HG03139 (cell line): ENCODE data around the gene ZNF512B.
"Not testable (repeated sequence)": the region's sequence is repeated elsewhere in the genome, so short reads cannot be mapped to it uniquely, and the experiment has no call there.

Source experiments
- ATAC-seq: cut with Tn5 transposase; IDR thresholded peaks from one replicate; pipeline ENCODE4 v1.9.1; 2021; ENCODE audit not compliant: unreplicated experiment

The ZNF512B gene

GRCh38 chr20:63935447-63935846 lies 34.3 kb downstream of the ZNF512B start:
- no peak for ATAC-seq

DNA sequence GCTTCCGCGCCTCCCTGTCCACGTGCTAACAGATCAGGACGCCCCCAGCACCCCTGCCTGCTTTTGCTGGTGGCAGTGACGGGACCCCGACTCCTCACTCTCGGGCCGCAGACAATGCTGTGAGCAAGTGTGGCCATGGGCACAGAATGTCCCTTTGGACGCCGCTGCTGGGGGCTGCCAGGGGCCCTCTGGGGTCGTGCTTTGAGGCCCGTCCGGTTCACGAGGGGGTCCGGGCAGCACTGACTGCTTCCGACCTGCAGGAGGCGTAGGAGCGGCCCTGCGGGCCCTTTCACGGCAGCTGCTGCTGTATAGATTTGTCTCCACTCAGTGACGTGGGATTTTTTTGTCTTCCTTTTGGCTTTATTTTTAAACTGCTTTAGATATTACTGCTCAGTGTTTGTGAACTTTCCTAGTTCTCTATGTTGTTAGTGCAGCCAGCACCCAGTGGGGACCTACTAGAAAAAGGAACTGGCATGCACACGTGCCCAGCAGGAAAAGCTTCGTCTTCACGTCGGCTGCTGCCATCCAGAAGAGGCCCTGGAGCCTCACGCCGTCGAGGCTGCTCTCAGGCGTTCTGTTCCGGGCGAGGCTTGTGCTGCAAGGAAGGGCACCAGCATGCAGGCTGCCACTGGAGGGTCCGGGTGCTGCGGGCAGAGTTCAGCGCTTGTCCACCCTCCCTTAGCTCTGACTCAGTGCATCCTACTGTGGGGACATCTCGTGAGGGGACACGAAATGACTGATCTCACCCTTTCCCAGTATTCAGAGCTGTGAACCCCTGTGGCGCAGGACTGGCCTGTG lies 35.3 kb downstream of the ZNF512B start:
- no peak for ATAC-seq

- no peak for ATAC-seq
These were observed 36.1 kb downstream of the ZNF512B start for GRCh38 chr20:63933646-63934045.

DNA sequence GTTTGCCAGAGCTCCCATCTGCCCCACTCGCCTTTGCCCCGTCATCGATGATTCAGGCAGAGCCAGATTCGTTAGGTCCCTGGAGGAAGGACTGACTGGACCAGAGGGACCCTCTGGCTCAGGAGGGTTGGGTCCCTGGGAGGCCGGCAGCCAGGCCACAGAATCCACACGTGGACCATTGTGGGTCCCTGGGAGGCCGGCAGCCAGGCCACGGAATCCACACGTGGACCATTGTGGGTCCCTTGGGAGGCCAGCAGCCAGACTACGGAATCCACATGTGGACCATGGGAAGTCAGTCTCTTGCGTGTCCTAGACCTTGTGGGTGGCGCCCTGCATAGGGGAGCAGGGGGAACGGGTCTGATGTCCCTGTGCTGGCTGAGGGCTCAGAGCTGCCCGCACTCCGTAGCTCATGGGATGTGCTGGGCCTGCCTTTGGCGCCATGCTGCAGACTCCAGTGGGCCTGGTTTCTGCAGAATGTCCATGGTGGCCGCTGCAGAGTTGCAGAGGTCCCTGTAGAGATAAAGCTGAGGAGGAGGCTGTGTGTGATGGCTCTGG lies 37.0 kb downstream of the ZNF512B start:
- ATAC-seq = no peak

- ATAC-seq = no peak
These were observed 38.0 kb downstream of the ZNF512B start for GRCh38 chr20:63931735-63932134.

DNA sequence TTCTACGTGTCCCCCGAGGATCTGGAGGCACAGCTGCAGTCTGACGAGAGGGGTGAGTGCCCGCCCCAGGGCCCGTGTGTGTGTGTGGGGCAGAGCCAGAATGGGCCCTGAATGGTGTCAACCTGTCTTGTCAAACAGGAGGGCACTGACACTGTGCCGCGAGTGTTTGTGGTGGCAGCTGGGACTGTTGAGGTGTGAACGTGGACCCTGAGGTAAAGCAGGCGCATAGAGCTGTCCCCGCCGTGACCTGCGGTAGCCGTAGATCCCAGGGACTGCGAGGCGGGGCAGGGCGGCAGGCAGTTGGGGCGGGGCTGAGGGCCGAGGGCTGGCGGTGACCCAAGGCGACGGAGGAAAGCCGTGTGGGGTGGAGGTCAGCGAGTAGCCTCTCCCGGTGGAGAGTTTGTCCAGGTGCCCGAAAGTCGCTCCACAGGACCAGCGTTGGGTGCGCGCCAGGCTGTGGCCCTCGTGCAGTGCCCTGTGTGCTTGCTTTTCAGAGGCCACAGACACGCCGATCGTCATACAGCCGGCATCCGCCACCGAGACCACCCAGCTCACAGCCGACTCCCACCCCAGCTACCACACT lies 38.7 kb downstream of the ZNF512B start:
- ATAC-seq = no peak

- not testable (repeated sequence) for ATAC-seq
These were observed 40.3 kb downstream of the ZNF512B start for GRCh38 chr20:63929473-63929883.

DNA sequence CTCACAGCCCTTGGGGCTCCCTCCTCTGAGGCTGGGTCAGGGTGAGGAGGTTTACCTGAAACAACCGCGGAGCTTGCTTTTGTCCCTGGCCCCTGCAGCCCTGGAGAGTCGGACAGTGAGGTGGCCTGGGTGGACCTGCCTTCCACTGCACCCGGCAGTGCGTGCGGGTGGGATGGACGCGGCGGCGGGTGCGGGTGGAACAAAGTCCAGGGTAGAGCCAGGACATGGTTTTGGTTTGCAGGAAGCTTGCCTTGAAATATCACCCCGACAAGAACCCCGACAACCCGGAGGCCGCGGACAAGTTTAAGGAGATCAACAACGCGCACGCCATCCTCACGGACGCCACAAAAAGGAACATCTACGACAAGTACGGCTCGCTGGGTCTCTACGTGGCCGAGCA lies 40.7 kb downstream of the ZNF512B start:
- no peak for ATAC-seq

GRCh38 chr20:63926298-63926697 lies 43.4 kb downstream of the ZNF512B start:
- no peak for ATAC-seq

- no peak for ATAC-seq
These were observed 45.5 kb downstream of the ZNF512B start for GRCh38 chr20:63924241-63924640.

- no peak for ATAC-seq
These were observed 46.1 kb downstream of the ZNF512B start for GRCh38 chr20:63923651-63924050.

DNA sequence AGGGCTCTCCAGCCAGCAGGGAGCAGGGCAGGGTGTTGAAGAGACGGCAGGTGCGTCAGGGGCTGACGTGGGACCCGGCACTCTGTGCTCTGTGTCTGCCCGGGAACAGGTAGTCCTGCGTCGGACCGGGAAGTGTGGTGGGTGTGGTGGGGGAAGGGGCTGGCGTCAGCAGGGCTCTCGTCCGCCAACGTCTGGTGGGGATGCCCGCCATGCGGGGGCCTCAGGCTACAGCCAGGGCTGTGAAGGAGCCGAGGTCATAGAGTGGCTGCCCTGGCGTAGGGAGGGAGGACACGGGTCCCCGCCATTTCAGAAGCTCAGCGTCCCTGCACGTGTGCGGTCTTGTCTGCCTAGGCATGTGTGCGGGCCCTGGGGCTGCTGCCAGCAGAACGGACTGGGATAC lies 49.5 kb downstream of the ZNF512B start:
- no peak for ATAC-seq

DNA sequence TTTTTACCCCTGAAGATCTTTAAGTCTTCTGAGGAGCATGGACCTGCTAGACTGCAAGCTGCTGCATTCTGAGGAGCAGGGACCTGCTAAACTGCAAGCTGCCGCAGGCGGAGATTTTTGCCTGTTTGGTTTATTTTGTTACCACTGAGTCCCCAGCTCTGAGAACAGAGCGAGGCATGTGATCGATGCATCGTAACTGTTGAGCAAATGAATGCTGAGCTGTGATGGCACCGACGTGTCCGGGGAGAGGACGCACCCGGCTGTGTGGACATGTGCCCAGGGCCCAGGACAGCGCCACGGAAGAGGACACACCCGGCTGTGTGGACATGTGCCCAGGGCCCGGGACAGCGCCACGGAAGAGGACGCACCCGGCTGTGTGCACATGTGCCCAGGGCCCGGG lies 50.6 kb downstream of the ZNF512B start:
- no peak for ATAC-seq

DNA sequence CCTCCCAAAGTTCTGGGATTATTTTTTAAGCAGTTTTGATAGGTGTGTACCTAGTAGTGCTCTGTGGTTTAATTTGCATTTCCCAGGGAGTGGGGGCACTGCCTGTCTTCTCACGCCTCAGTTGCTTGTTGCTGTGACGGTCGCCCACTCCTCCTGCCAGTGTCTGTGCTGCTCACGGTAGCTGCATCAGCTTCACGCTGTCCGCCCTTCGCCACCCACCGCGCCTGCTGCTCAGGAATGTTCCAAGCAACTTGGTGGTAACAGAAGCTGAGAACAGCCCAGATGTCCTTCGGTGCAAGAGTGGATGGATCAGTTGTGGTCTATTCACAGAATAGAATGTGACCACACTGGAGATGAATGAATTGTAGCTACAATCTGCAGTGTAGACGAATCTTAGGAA lies 51.9 kb downstream of the ZNF512B start:
- ATAC-seq = no peak

- not testable (repeated sequence) for ATAC-seq
These were observed 53.3 kb downstream of the ZNF512B start for GRCh38 chr20:63916371-63916939.

DNA sequence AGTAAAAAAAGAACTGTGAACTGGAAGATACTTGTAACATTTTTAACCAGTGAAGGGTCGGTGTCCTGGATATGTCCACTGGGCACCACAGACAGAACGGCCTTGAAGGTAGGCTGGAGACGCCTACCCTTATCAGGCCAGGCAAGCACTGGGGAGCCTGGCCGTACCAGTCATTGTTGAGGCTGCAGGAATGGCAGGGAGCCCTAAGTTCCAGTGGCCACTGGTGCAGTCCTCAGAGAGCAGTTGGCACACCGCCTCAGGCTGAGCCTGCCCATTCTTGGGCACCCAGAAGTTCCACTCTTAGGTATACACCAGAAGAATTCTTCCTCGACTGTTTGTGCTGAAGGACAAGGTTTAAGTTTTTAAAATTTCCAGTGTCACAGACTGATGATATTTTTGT lies 54.3 kb downstream of the ZNF512B start:
- ATAC-seq = no peak

- no peak for ATAC-seq
These were observed 56.0 kb downstream of the ZNF512B start for GRCh38 chr20:63913768-63914167.

DNA sequence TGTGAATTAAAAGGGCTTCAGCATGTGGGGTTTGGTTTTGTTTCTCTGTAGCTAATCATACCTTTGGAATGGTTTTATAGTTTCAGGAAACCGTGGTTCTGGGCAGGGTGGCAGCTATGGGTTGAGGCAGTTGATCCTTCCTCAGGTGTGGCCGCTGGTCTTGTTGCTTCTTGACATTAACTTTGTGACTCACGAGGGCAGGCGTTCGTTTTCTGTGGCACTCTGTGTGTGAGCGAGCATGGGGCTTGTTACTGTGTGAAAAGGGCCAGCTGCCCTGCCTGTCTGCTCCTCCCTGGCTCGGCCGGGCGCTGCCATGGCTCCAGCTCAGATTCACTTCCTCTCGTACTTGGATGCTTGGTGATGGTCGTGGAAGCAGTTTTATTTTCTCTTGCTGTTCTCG lies 58.6 kb downstream of the ZNF512B start:
- no peak for ATAC-seq

DNA sequence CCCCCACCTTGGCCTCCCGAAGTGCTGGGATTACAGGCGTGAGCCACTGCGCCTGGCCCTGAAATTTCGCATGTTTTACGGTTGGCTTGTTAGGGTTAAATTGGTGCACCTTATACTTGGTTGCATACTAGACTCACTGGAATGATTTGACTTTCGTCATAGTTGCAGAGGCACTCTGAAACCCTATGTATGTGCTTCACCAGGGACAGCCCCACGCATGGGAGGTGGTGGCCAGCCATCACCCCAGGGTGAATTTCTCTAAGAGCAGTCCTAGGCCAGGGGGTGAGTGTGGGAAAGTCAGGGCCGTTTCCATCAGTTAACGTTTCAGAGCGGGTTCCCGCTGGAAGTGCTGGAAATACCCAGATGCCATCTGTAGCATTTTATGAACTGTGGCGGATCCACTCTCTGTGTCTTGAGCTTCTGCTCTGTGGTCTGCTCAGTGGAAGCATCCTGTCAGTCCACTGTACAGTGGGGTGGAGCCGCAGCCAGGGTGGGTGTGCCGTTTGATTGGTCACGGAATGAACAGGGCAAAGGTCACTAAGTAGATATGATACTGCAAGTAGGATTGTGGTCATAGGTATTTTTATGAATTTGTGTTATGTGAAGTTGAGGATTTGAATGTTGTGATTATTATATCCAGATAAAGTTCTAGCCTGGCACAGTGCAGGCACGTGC lies 61.6 kb downstream of the ZNF512B start:
- ATAC-seq = no peak
